GM12878 (cell line): ENCODE results near the gene DDX23. TPM values are rescaled to one million over a fixed set of nuclear protein-coding genes. Genes with fewer than 3 reads are reported as not detected.

Experiments used
- ATAC-seq: fragments of 200-7000 bp; cut with Tn5 transposase; 3 replicates; pipeline ENCODE4 v1.9.1; 2020; ENCODE audit warnings: mild to moderate bottlenecking, moderate library complexity
- BruUV-seq: library from RNA; stranded (reverse); fragments of 400-500 nt; replicated peaks from 2 replicates; lab custom pipeline; 2021; lab: Mats Ljungman, UMichigan
- CTCF ChIA-PET: fragments of 300-600 bp; sonication (Branson Sonifier 250); formaldehyde crosslinking; extraction: SDS; loops from one replicate; lab custom pipeline; 2021; ENCODE audit warnings: inconsistent platforms; lab: Yijun Ruan, JAX
- POLR2A ChIA-PET: fragments of 350-600 bp; formaldehyde crosslinking; extraction: SDS; loops from one replicate; lab custom pipeline; 2021; ENCODE audit warnings: inconsistent platforms; lab: Charles Lee
- RAD21 ChIA-PET: fragments of 300-600 bp; sonication (Branson Sonifier 250); formaldehyde crosslinking; loops from one replicate; lab custom pipeline; 2023; ENCODE audit warnings: antibody characterized with exemption; ENCODE audit not compliant: unreplicated experiment; lab: Charles Lee
- SMC1A ChIA-PET: fragments of 300-600 bp; sonication (Branson Sonifier 250); formaldehyde crosslinking; loops from one replicate; lab custom pipeline; 2023; ENCODE audit not compliant: unreplicated experiment, uncharacterized antibody; lab: Charles Lee
- DNase-seq: peaks from one replicate; pipeline ENCODE4 v3.0.0-alpha.2; 2011; ENCODE audit warnings: low read depth, low spot score
- FAIRE-seq: peaks from 3 replicates; lab custom pipeline; 2011; peaks lifted over from hg19 to GRCh38; lab: Jason Lieb, UNC
- H2AFZ ChIP-seq: 2 replicates; pipeline ENCODE4 v1.6.0; 2011; ENCODE audit warnings: low read depth, low read length, control low read depth; ENCODE audit not compliant: control insufficient read depth
- H3K27ac ChIP-seq: 2 replicates; pipeline ENCODE4 v1.5.1; 2011; ENCODE audit warnings: control low read depth; ENCODE audit not compliant: control insufficient read depth, insufficient read depth
- H3K27me3 ChIP-seq, 2 experiments: replicated peaks in 1 of 2; 2 replicates each; pipeline versions ENCODE4 v1.6.0 to v1.6.1; 2011; ENCODE audit warnings: low read length in 1 of 2; ENCODE audit not compliant: control insufficient read depth in 2 of 2, insufficient read depth in 2 of 2
- H3K36me3 ChIP-seq, 2 experiments: 2 replicates each; pipeline ENCODE4 v1.5.1; 2011; ENCODE audit warnings: low read length in 1 of 2; ENCODE audit not compliant: control insufficient read depth in 2 of 2, insufficient read depth in 2 of 2
- H3K4me1 ChIP-seq: 2 replicates; pipeline ENCODE4 v1.6.1; 2011; ENCODE audit warnings: mild to moderate bottlenecking, low read length, moderate library complexity, mixed read lengths; ENCODE audit not compliant: control insufficient read depth, insufficient read depth
- H3K4me2 ChIP-seq: 2 replicates; pipeline ENCODE4 v1.6.0; 2011; ENCODE audit warnings: control low read depth; ENCODE audit not compliant: control insufficient read depth, insufficient read depth
- H3K4me3 ChIP-seq: fragments of 200-600 bp; sonication (generic); 2 replicates; pipeline ENCODE4 v1.5.1; 2016
- H3K79me2 ChIP-seq: 2 replicates; pipeline ENCODE4 v1.6.0; 2011; ENCODE audit warnings: low read length; ENCODE audit not compliant: control insufficient read depth, insufficient read depth
- H3K9ac ChIP-seq: 2 replicates; pipeline ENCODE4 v1.8.0; 2011; ENCODE audit warnings: low read length, control low read depth, mixed read lengths; ENCODE audit not compliant: control insufficient read depth, insufficient read depth
- H3K9me3 ChIP-seq: replicated peaks from 3 replicates; pipeline ENCODE4 v1.5.1; 2011; ENCODE audit warnings: mild to moderate bottlenecking, low read length; ENCODE audit not compliant: control insufficient read depth, insufficient read depth
- H4K20me1 ChIP-seq: 2 replicates; pipeline ENCODE4 v1.6.0; 2011; ENCODE audit not compliant: control insufficient read depth, insufficient read depth
- CBFB ChIP-seq: IDR thresholded peaks from 2 replicates; pipeline ENCODE4 v1.6.1; 2016; ENCODE audit warnings: antibody characterized with exemption, low read depth
- CEBPB ChIP-seq, 2 experiments: fragments of 150-350 bp in 1 of 2; IDR thresholded peaks; 2 replicates each; pipeline ENCODE4 v1.6.1; 2012 to 2014; ENCODE audit warnings: low read depth in 2 of 2, low read length in 2 of 2, borderline replicate concordance in 1 of 2, inconsistent platforms in 1 of 2
- EP300 ChIP-seq, 2 experiments: fragments of 150-350 bp in 1 of 2; IDR thresholded peaks; 2 replicates each; pipeline ENCODE4 v1.6.1; 2011 to 2012; ENCODE audit warnings: low read depth in 2 of 2, low read length in 2 of 2, borderline replicate concordance in 1 of 2, improper control_type of control experiment in 1 of 2, inconsistent platforms in 1 of 2; ENCODE audit not compliant: control insufficient read depth in 1 of 2
- HDAC6 ChIP-seq: fragments of 200-600 bp; sonication (generic); IDR thresholded peaks from one replicate; pipeline ENCODE4 v1.8.0; 2017; ENCODE audit warnings: antibody characterized with exemption; ENCODE audit not compliant: unreplicated experiment
- MYB ChIP-seq: fragments of 150-350 bp; IDR thresholded peaks from 2 replicates; pipeline ENCODE4 v1.6.1; 2014; ENCODE audit warnings: mild to moderate bottlenecking, low read depth, low read length, borderline replicate concordance
- NR2C1 ChIP-seq: fragments of 450-650 bp; IDR thresholded peaks from 2 replicates; pipeline ENCODE4 v1.6.1; 2017; ENCODE audit warnings: antibody characterized with exemption, mild to moderate bottlenecking, moderate library complexity
- SMAD1 ChIP-seq: fragments of 450-650 bp; IDR thresholded peaks from 2 replicates; pipeline ENCODE4 v1.6.1; 2018; ENCODE audit warnings: mild to moderate bottlenecking, low read depth; ENCODE audit not compliant: partially characterized antibody
- SMAD5 ChIP-seq: IDR thresholded peaks from 2 replicates; pipeline ENCODE4 v1.6.1; 2016; ENCODE audit warnings: antibody characterized with exemption, low read depth
- SMARCA5 ChIP-seq: fragments of 450-650 bp; IDR thresholded peaks from 2 replicates; pipeline ENCODE4 v1.6.1; 2017; ENCODE audit warnings: mild to moderate bottlenecking
- SREBF1 ChIP-seq: IDR thresholded peaks from 2 replicates; pipeline ENCODE4 v1.6.1; 2012; ENCODE audit warnings: mild to moderate bottlenecking, low read length
- SUPT20H ChIP-seq: IDR thresholded peaks from 2 replicates; pipeline ENCODE4 v1.6.1; 2011; ENCODE audit warnings: low read depth, mild to moderate bottlenecking, low read length, moderate library complexity, borderline replicate concordance; ENCODE audit not compliant: control insufficient read depth
- YBX1 ChIP-seq: fragments of 450-650 bp; IDR thresholded peaks from 2 replicates; pipeline ENCODE4 v1.6.1; 2016; ENCODE audit warnings: antibody characterized with exemption
- WGBS: methylation state at CpG from one replicate; pipeline ENCODE4 v1.1.6; 2016; ENCODE audit warnings: low lambda C conversion rate; ENCODE audit not compliant: insufficient replicate concordance, insufficient coverage; ENCODE audit errors: missing lambda C conversion rate; 5-methylcytosine and 5-hydroxymethylcytosine counted together
- in situ Hi-C: fragments of 300-500 bp; cut with MboI; formaldehyde crosslinking; loops from 9 replicates; pipeline ENCODE4 v1.14.3; 2018; ENCODE audit warnings: mixed read lengths
- intact Hi-C: fragments of 100-400 bp; cut with micrococcal nuclease; formaldehyde crosslinking; loops from one replicate; pipeline ENCODE4 v1.14.2; 2022; ENCODE audit not compliant: unreplicated experiment
- polyA plus RNA-seq, 11 experiments: library from polyadenylated mRNA; depleted of rRNA in 4 of 11; unstranded in 6 of 11; stranded (reverse) in 5 of 11; fragments of >200 nt; fragmentation: Nextera tagmentation in 4 of 11; fragmentation: Illumina TruSeq in 1 of 11; extraction: Ambion mirVana in 4 of 11; extraction: Trizol in 1 of 11; gene quantifications; 1 replicate in 1 of 11; 2 replicates in 10 of 11; pipeline versions ENCODE4 v1.2.1 to v1.2.3, GENCODE V29; 2011 to 2016; ENCODE audit warnings: inconsistent platforms in 2 of 11, missing spikeins in 2 of 11, low read depth in 1 of 11
- total RNA-seq, 4 experiments: library from RNA; depleted of rRNA in 3 of 4; stranded (reverse); fragments of >200 nt in 3 of 4; fragmentation: Illumina TruSeq in 1 of 4; extraction: Trizol in 1 of 4; gene quantifications; 2 replicates each; pipeline versions ENCODE4 v1.2.1 to v1.2.3, GENCODE V29; 2013 to 2021
- TF ChIP-seq, protein P1 (sequence below): fragments of 450-650 bp; IDR thresholded peaks from 2 replicates; pipeline ENCODE4 v1.6.1; 2016; ENCODE audit warnings: mild to moderate bottlenecking
- TF ChIP-seq, protein P2 (sequence below): fragments of 150-350 bp; IDR thresholded peaks from 2 replicates; pipeline ENCODE4 v1.6.1; 2016; ENCODE audit warnings: low read depth, low read length
- TF ChIP-seq, protein P3 (sequence below): fragments of 450-650 bp; IDR thresholded peaks from 2 replicates; pipeline ENCODE4 v1.6.1; 2017; ENCODE audit warnings: borderline replicate concordance

The DDX23 gene
- total and polyA plus RNA-seq, 10 of the 15 experiments (the other 5 are each of a cell fraction or from before 2014, with no cell fraction given): 25.8 to 107 (median 77.4) TPM

DNA sequence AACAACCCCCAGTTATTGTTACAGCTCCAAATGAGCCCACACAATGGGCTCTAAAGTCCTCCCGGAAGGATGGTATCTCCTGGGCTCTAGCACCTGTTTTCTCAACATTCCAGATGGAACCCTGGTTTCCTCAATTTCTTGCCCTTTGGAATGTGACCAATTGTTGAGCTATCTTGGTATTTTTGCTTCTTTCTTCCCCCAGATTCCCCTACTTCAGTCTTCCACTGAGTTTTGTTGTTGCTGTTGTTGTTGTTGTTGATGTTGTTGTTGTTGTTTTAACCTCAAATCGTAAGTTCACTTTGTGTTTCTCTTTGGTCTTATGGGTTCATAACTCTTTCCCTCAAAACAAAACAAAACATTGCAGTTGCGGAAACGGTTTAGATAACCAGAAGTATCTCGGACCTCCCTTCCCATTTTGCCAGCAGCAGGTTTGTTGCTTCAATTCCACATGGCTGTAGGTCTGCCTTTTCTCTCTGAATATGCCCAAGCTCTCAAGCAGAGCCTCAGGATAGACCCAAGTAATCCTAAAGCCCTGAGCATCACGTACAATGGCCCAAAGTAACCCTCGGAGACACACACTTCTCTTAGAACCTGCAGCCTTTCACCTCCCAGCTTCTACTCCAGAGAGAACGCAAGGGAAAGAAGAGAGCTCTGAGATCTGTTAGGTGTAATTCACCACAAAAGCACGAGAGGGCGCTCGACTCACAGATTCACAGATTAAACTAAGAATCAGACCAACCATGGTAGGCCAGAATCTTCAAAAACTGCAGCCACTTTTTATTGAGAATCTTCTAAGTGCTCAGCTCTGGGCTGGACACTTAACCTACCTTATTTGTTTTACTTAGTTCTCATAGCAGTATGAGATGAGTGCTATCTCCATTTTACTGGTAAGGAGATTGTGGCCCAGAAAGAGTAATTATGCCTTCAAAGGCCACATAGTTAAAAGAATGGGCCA is 1.0 kb upstream of the DDX23 start:
- peak; percentile 68 for ATAC-seq
- in situ Hi-C loops: loop anchor here (5.0 kb wide), 1 partner anchor 34 kb away; no protein-coding TSS in a partner anchor
- TF ChIP-seq SREBF1 (no peak), CBFB (0 out of 2 replicates have a peak, but pooled peaks have one; percentile 35), HDAC6 (no peak), NR2C1 (no peak), SMARCA5 (0 out of 2 replicates have a peak, but pooled peaks have one; percentile 26), SMAD1 (no peak), YBX1 (no peak), SUPT20H (no peak), EP300 (IDR thresholded peaks at IDR 0.05; ENCODE audit: borderline replicate concordance in 1 of 2, control insufficient read depth in 1 of 2, low read depth in 2 of 2, low read length in 2 of 2) (no peak), CEBPB (IDR thresholded peaks at IDR 0.05; ENCODE audit: borderline replicate concordance in 1 of 2, low read depth in 2 of 2, low read length in 2 of 2) (no peak), SMAD5 (no peak), MYB (no peak)
- TF ChIP-seq, protein P1, sequence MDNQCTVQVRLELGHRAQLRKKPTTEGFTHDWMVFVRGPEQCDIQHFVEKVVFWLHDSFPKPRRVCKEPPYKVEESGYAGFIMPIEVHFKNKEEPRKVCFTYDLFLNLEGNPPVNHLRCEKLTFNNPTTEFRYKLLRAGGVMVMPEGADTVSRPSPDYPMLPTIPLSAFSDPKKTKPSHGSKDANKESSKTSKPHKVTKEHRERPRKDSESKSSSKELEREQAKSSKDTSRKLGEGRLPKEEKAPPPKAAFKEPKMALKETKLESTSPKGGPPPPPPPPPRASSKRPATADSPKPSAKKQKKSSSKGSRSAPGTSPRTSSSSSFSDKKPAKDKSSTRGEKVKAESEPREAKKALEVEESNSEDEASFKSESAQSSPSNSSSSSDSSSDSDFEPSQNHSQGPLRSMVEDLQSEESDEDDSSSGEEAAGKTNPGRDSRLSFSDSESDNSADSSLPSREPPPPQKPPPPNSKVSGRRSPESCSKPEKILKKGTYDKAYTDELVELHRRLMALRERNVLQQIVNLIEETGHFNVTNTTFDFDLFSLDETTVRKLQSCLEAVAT: no peak
- TF ChIP-seq, protein P2, sequence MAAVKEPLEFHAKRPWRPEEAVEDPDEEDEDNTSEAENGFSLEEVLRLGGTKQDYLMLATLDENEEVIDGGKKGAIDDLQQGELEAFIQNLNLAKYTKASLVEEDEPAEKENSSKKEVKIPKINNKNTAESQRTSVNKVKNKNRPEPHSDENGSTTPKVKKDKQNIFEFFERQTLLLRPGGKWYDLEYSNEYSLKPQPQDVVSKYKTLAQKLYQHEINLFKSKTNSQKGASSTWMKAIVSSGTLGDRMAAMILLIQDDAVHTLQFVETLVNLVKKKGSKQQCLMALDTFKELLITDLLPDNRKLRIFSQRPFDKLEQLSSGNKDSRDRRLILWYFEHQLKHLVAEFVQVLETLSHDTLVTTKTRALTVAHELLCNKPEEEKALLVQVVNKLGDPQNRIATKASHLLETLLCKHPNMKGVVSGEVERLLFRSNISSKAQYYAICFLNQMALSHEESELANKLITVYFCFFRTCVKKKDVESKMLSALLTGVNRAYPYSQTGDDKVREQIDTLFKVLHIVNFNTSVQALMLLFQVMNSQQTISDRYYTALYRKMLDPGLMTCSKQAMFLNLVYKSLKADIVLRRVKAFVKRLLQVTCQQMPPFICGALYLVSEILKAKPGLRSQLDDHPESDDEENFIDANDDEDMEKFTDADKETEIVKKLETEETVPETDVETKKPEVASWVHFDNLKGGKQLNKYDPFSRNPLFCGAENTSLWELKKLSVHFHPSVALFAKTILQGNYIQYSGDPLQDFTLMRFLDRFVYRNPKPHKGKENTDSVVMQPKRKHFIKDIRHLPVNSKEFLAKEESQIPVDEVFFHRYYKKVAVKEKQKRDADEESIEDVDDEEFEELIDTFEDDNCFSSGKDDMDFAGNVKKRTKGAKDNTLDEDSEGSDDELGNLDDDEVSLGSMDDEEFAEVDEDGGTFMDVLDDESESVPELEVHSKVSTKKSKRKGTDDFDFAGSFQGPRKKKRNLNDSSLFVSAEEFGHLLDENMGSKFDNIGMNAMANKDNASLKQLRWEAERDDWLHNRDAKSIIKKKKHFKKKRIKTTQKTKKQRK: no peak
- TF ChIP-seq, protein P3, sequence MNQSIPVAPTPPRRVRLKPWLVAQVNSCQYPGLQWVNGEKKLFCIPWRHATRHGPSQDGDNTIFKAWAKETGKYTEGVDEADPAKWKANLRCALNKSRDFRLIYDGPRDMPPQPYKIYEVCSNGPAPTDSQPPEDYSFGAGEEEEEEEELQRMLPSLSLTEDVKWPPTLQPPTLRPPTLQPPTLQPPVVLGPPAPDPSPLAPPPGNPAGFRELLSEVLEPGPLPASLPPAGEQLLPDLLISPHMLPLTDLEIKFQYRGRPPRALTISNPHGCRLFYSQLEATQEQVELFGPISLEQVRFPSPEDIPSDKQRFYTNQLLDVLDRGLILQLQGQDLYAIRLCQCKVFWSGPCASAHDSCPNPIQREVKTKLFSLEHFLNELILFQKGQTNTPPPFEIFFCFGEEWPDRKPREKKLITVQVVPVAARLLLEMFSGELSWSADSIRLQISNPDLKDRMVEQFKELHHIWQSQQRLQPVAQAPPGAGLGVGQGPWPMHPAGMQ: no peak

More for the DNA sequence above, 1.0 kb upstream of the DDX23 start:
- Histone ChIP-seq H3K4me3 (peak overlapping the region; percentile 72), H2AFZ (peak overlapping the region; percentile 96), H3K4me1 (peaks cover 13% of the 10 kb centered on the region), H3K36me3 (no peaks in the 10 kb centered on the region), H3K27ac (peak overlapping the region; percentile 90), H3K27me3 (no peaks in the 10 kb centered on the region), H3K4me2 (peak overlapping the region; percentile 98), H4K20me1 (no peaks in the 10 kb centered on the region), H3K9ac (peak overlapping the region; percentile 99), H3K9me3 (no peaks in the 10 kb centered on the region), H3K79me2 (peaks cover 36% of the 10 kb centered on the region)
- 1% methylated on average over 11 of the region's 11 CpGs for WGBS
- CTCF ChIA-PET: interaction anchor here (0.7 to 9.2 kb wide), 60 partner anchors 12 to 470 kb away, joined by 3 to 271 read pairs (median 6); partner anchors contain the start of genes ARF3, CACNB3, DDN and FKBP11
- POLR2A ChIA-PET: interaction anchor here (0.6 to 3.5 kb wide), 21 partner anchors 7 to 279 kb away, joined by 3 to 52 read pairs (median 5); partner anchors contain the start of genes DDN, FKBP11, KANSL2 and RND1
- DNase-seq (peak; percentile 77), FAIRE-seq (peak; percentile 93)
- intact Hi-C loops: loop anchor here (1.0 to 2.0 kb wide), 6 partner anchors 37 to 142 kb away; partner anchors contain the start of gene FKBP11
- no TSS peak for BruUV-seq
- RAD21 ChIA-PET: interaction anchor here (0.6 to 7.2 kb wide), 42 partner anchors 9 to 431 kb away, joined by 3 to 167 read pairs (median 5); partner anchors contain the start of genes ADCY6, ARF3, FKBP11 and RHEBL1
- SMC1A ChIA-PET: interaction anchor here (0.6 to 6.1 kb wide), 46 partner anchors 14 to 258 kb away, joined by 3 to 145 read pairs (median 5); partner anchors contain the start of genes ARF3, DDN, FKBP11 and LMBR1L
